Parathyroid adenoma (tissue), 2 donors: ENCODE measurements around the gene CEACAM16.
A peak's percentile ranks its signal among the peaks of the same experiment; 100 is the strongest.

ENCODE experiments used
- H2AFZ ChIP-seq: fragments of 300-600 bp; sonication (generic); one replicate; pipeline ENCODE4 v1.7.0; 2017; ENCODE audit warnings: antibody characterized with exemption, mild to moderate bottlenecking
- H3K27ac ChIP-seq: fragments of 300-600 bp; sonication (generic); one replicate; pipeline ENCODE4 v1.7.0; 2017
- H3K27me3 ChIP-seq: fragments of 300-600 bp; sonication (generic); one replicate; pipeline ENCODE4 v1.7.0; 2017; ENCODE audit warnings: low read length; ENCODE audit not compliant: control insufficient read depth, insufficient read depth
- H3K36me3 ChIP-seq: fragments of 300-600 bp; sonication (generic); one replicate; pipeline ENCODE4 v1.7.0; 2017; ENCODE audit warnings: low read length; ENCODE audit not compliant: control insufficient read depth, insufficient read depth
- H3K4me1 ChIP-seq: fragments of 300-600 bp; sonication (generic); one replicate; pipeline ENCODE4 v1.7.0; 2017; ENCODE audit warnings: control low read depth
- H3K4me2 ChIP-seq: fragments of 300-600 bp; sonication (generic); one replicate; pipeline ENCODE4 v1.7.0; 2017; ENCODE audit warnings: low read length
- H3K4me3 ChIP-seq: fragments of 300-600 bp; sonication (generic); one replicate; pipeline ENCODE4 v1.7.0; 2017; ENCODE audit warnings: low read depth, low read length
- H3K79me2 ChIP-seq: fragments of 300-600 bp; sonication (generic); one replicate; pipeline ENCODE4 v1.7.0; 2017; ENCODE audit warnings: control low read depth
- H3K9ac ChIP-seq: fragments of 300-600 bp; sonication (generic); one replicate; pipeline ENCODE4 v1.7.0; 2017; ENCODE audit warnings: mild to moderate bottlenecking
- H3K9me3 ChIP-seq: fragments of 300-600 bp; sonication (generic); one replicate; pipeline ENCODE4 v1.7.0; 2017; ENCODE audit warnings: low read length; ENCODE audit not compliant: control insufficient read depth
- CTCF ChIP-seq: fragments of 300-600 bp; sonication (generic); IDR thresholded peaks from one replicate; pipeline ENCODE4 v1.7.0; 2017; ENCODE audit warnings: antibody characterized with exemption, mild to moderate bottlenecking
- donor health status: primary hyperparathyroidism.

The CEACAM16 gene

GRCh38 chr19:44748426-44749254 lies 49.7 kb downstream of the CEACAM16 start, which contains the start of gene BCL3:
Gene BCL3, plus strand, starts transcription at chr19:44748708. Its CDS starts 83 bp downstream, at chr19:44748791.
- H3K9ac ChIP-seq: peak within 1 kb of the TSS; percentile 50
- H3K4me2 ChIP-seq: peak within 1 kb of the TSS; percentile 91
- peaks cover 7% of the 10 kb centered on the region for H3K79me2 ChIP-seq
- peak within 1 kb of the TSS; percentile 91 for H2AFZ ChIP-seq
- H3K9me3 ChIP-seq: no peaks in the 10 kb centered on the region
- no peaks in the 10 kb centered on the region for H3K27me3 ChIP-seq
- H3K27ac ChIP-seq: peak within 1 kb of the TSS; percentile 85
- H3K4me1 ChIP-seq: peaks cover 28% of the 10 kb centered on the region
- TF ChIP-seq CTCF: no peak
- H3K4me3 ChIP-seq: peak within 1 kb of the TSS; percentile 72
- H3K36me3 ChIP-seq: no peaks in the 10 kb centered on the region

- H2AFZ ChIP-seq: peak overlapping the region; percentile 56
- H3K79me2 ChIP-seq: peaks cover 7% of the 10 kb centered on the region
- peaks cover 28% of the 10 kb centered on the region for H3K4me1 ChIP-seq
- peak overlapping the region; percentile 91 for H3K4me2 ChIP-seq
- no peaks in the 10 kb centered on the region for H3K27me3 ChIP-seq
- H3K9me3 ChIP-seq: no peaks in the 10 kb centered on the region
- H3K36me3 ChIP-seq: no peaks in the 10 kb centered on the region
- H3K4me3 ChIP-seq: peak overlapping the region; percentile 72
- no peak for TF ChIP-seq CTCF
- H3K9ac ChIP-seq: peak overlapping the region; percentile 50
- H3K27ac ChIP-seq: peak overlapping the region; percentile 73
Measured at GRCh38 chr19:44749292-44749691, 50.3 kb downstream of the CEACAM16 start.

GRCh38 chr19:44749994-44750393 lies 51.0 kb downstream of the CEACAM16 start:
- Histone ChIP-seq H3K36me3 (no peaks in the 10 kb centered on the region), H3K9ac (no peak overlapping the region), H3K27me3 (no peaks in the 10 kb centered on the region), H3K4me1 (peaks cover 29% of the 10 kb centered on the region), H3K4me2 (no peak overlapping the region), H3K9me3 (no peaks in the 10 kb centered on the region), H3K27ac (no peak overlapping the region), H3K4me3 (peak overlapping the region; percentile 72), H3K79me2 (peaks cover 7% of the 10 kb centered on the region), H2AFZ (no peak overlapping the region)
- no peak for TF ChIP-seq CTCF

GRCh38 chr19:44752123-44752815 lies 53.3 kb downstream of the CEACAM16 start:
- TF ChIP-seq CTCF: no peak
- Histone ChIP-seq H3K4me1 (peaks cover 24% of the 10 kb centered on the region), H3K4me3 (no peak overlapping the region), H3K9ac (no peak overlapping the region), H3K4me2 (no peak overlapping the region), H3K79me2 (peaks cover 7% of the 10 kb centered on the region), H3K9me3 (no peaks in the 10 kb centered on the region), H3K27ac (peak overlapping the region; percentile 83), H3K27me3 (no peaks in the 10 kb centered on the region), H2AFZ (no peak overlapping the region), H3K36me3 (no peaks in the 10 kb centered on the region)
